Measurements from ENCODE around the gene PRRT1B. TPM values are rescaled to one million over a fixed set of nuclear protein-coding genes. Genes with fewer than 3 reads are reported as not detected.

The PRRT1B gene
- total RNA-seq, 1 experiment from 2014 or later, result not detected

GRCh38 chr9:131521822-131522221 is 23.5 kb upstream of the PRRT1B start:
- no peak for DNase-seq (ENCODE audit: low spot score)
- Histone ChIP-seq H3K4me1 (ENCODE audit: insufficient read depth, low read length, poor library complexity, severe bottlenecking) (no peaks in the 10 kb centered on the region), H3K4me3 (ENCODE audit: low read depth, low read length, poor library complexity, severe bottlenecking) (no peak overlapping the region), H3K9me3 (ENCODE audit: low read depth, low read length, poor library complexity, severe bottlenecking) (no peaks in the 10 kb centered on the region), H3K36me3 (ENCODE audit: insufficient read depth, low read length, poor library complexity, severe bottlenecking) (peaks cover 79% of the 10 kb centered on the region), H3K27me3 (replicated peaks; ENCODE audit: insufficient read depth, low read depth, low read length, poor library complexity) (no peaks in the 10 kb centered on the region), H3K27ac (ENCODE audit: low read depth, low read length, poor library complexity, severe bottlenecking) (no peak overlapping the region)
- ChIA-PET CTCF (no interaction called here), POLR2A (ENCODE audit: low non-redundant PET) (no interaction called here)
- intact Hi-C loops (cut with micrococcal nuclease; ENCODE audit: unreplicated experiment), result no loop called here
- no TSS peak for BruUV-seq (replicated peaks)
- TF ChIP-seq EZH2 (IDR thresholded peaks at IDR 0.05; ENCODE audit: borderline replicate concordance, low read depth, low read length, poor library complexity, severe bottlenecking) (no peak), CTCF (conservative IDR thresholded peaks at IDR 0.05; ENCODE audit: low read depth, low read length) (no peak)

GRCh38 chr9:131522257-131523085 is 22.9 kb upstream of the PRRT1B start:
- Histone ChIP-seq H3K27me3 (replicated peaks; ENCODE audit: insufficient read depth, low read depth, low read length, poor library complexity) (no peaks in the 10 kb centered on the region), H3K4me3 (ENCODE audit: low read depth, low read length, poor library complexity, severe bottlenecking) (no peak overlapping the region), H3K9me3 (ENCODE audit: low read depth, low read length, poor library complexity, severe bottlenecking) (no peaks in the 10 kb centered on the region), H3K36me3 (ENCODE audit: insufficient read depth, low read length, poor library complexity, severe bottlenecking) (peaks cover 83% of the 10 kb centered on the region), H3K27ac (ENCODE audit: low read depth, low read length, poor library complexity, severe bottlenecking) (no peak overlapping the region), H3K4me1 (ENCODE audit: insufficient read depth, low read length, poor library complexity, severe bottlenecking) (no peaks in the 10 kb centered on the region)
- intact Hi-C loops (cut with micrococcal nuclease; ENCODE audit: unreplicated experiment), result no loop called here
- ChIA-PET POLR2A (ENCODE audit: low non-redundant PET) (no interaction called here), CTCF (no interaction called here)
- no peak for DNase-seq (ENCODE audit: low spot score)
- BruUV-seq (replicated peaks), result no TSS peak
- TF ChIP-seq CTCF (conservative IDR thresholded peaks at IDR 0.05; ENCODE audit: low read depth, low read length) (no peak), EZH2 (IDR thresholded peaks at IDR 0.05; ENCODE audit: borderline replicate concordance, low read depth, low read length, poor library complexity, severe bottlenecking) (no peak)

GRCh38 chr9:131523086-131523388 is 22.3 kb upstream of the PRRT1B start:
- Histone ChIP-seq H3K9me3 (ENCODE audit: low read depth, low read length, poor library complexity, severe bottlenecking) (no peaks in the 10 kb centered on the region), H3K4me3 (ENCODE audit: low read depth, low read length, poor library complexity, severe bottlenecking) (no peak overlapping the region), H3K4me1 (ENCODE audit: insufficient read depth, low read length, poor library complexity, severe bottlenecking) (no peaks in the 10 kb centered on the region), H3K27ac (ENCODE audit: low read depth, low read length, poor library complexity, severe bottlenecking) (no peak overlapping the region), H3K27me3 (replicated peaks; ENCODE audit: insufficient read depth, low read depth, low read length, poor library complexity) (no peaks in the 10 kb centered on the region), H3K36me3 (ENCODE audit: insufficient read depth, low read length, poor library complexity, severe bottlenecking) (peaks cover 85% of the 10 kb centered on the region)
- no TSS peak for BruUV-seq (replicated peaks)
- ChIA-PET POLR2A (ENCODE audit: low non-redundant PET) (no interaction called here), CTCF (no interaction called here)
- DNase-seq (ENCODE audit: low spot score), result no peak
- TF ChIP-seq EZH2 (IDR thresholded peaks at IDR 0.05; ENCODE audit: borderline replicate concordance, low read depth, low read length, poor library complexity, severe bottlenecking), result no peak
- no peak for TF ChIP-seq CTCF (conservative IDR thresholded peaks at IDR 0.05; ENCODE audit: low read depth, low read length)
- intact Hi-C loops (cut with micrococcal nuclease; ENCODE audit: unreplicated experiment), result no loop called here
